ENCODE results near the gene LYRM1.

The LYRM1 gene

GRCh38 chr16:20937736-20938135 is 37.2 kb downstream of the LYRM1 start:
- no peaks in the 10 kb centered on the region for H3K4me1 ChIP-seq (ENCODE audit: low read length)

GRCh38 chr16:20938426-20938825 is 37.9 kb downstream of the LYRM1 start:
- Histone ChIP-seq H3K4me1 (ENCODE audit: low read length) (no peaks in the 10 kb centered on the region), H3K9me3 (replicated peaks; ENCODE audit: insufficient read depth, low read length) (no peaks in the 10 kb centered on the region), H3K9me2 (replicated peaks; ENCODE audit: insufficient read depth, low read length) (no peaks in the 10 kb centered on the region), H2AFZ (ENCODE audit: low read length) (no peak overlapping the region), H3K79me2 (ENCODE audit: low read length) (no peaks in the 10 kb centered on the region), H3K9ac (ENCODE audit: low read length) (no peak overlapping the region), H3F3A (ENCODE audit: insufficient read depth, low read length) (peaks cover 5% of the 10 kb centered on the region), H3K4me2 (ENCODE audit: low read depth, low read length) (no peak overlapping the region), H3K4me3 (ENCODE audit: low read length) (no peak overlapping the region), H3K36me3 (replicated peaks; ENCODE audit: insufficient read depth, low read length) (no peaks in the 10 kb centered on the region), H4K20me1 (ENCODE audit: insufficient read depth, low read length) (no peaks in the 10 kb centered on the region), H3K27ac (ENCODE audit: low read length) (no peak overlapping the region), H3K27me3 (replicated peaks; ENCODE audit: insufficient read depth, low read length) (no peaks in the 10 kb centered on the region)
- TF ChIP-seq EZH2 (optimal IDR thresholded peaks at IDR 0.05; ENCODE audit: low read depth, low read length) (no peak), EZH2phosphoT487 (IDR thresholded peaks at IDR 0.05; ENCODE audit: low read length) (no peak)
- no peak for DNase-seq

More at GRCh38 chr16:20937736-20938135, 37.2 kb downstream of the LYRM1 start:
- Histone ChIP-seq H3K36me3 (replicated peaks; ENCODE audit: insufficient read depth, low read length) (no peaks in the 10 kb centered on the region), H3K9me2 (replicated peaks; ENCODE audit: insufficient read depth, low read length) (no peaks in the 10 kb centered on the region), H3K27ac (ENCODE audit: low read length) (no peak overlapping the region), H3K9ac (ENCODE audit: low read length) (no peak overlapping the region), H4K20me1 (ENCODE audit: insufficient read depth, low read length) (no peaks in the 10 kb centered on the region), H3K4me3 (ENCODE audit: low read length) (no peak overlapping the region), H3K9me3 (replicated peaks; ENCODE audit: insufficient read depth, low read length) (no peaks in the 10 kb centered on the region), H3K27me3 (replicated peaks; ENCODE audit: insufficient read depth, low read length) (no peaks in the 10 kb centered on the region), H3F3A (ENCODE audit: insufficient read depth, low read length) (no peaks in the 10 kb centered on the region), H2AFZ (ENCODE audit: low read length) (no peak overlapping the region), H3K79me2 (ENCODE audit: low read length) (no peaks in the 10 kb centered on the region), H3K4me2 (ENCODE audit: low read depth, low read length) (no peak overlapping the region)
- no peak for TF ChIP-seq EZH2 (optimal IDR thresholded peaks at IDR 0.05; ENCODE audit: low read depth, low read length)
- TF ChIP-seq CTCF (IDR thresholded peaks at IDR 0.05; ENCODE audit: low read length) = no peak
- DNase-seq = no peak

- Histone ChIP-seq H3K9me2 (replicated peaks; ENCODE audit: insufficient read depth, low read length) (no peaks in the 10 kb centered on the region), H3K4me2 (ENCODE audit: low read depth, low read length) (no peak overlapping the region), H2AFZ (ENCODE audit: low read length) (no peak overlapping the region), H3K4me3 (ENCODE audit: low read length) (no peak overlapping the region), H3K27ac (ENCODE audit: low read length) (no peak overlapping the region), H3K9ac (ENCODE audit: low read length) (no peak overlapping the region), H3K27me3 (replicated peaks; ENCODE audit: insufficient read depth, low read length) (no peaks in the 10 kb centered on the region), H3K4me1 (ENCODE audit: low read length) (peaks cover 6% of the 10 kb centered on the region), H3K9me3 (replicated peaks; ENCODE audit: insufficient read depth, low read length) (no peaks in the 10 kb centered on the region), H3F3A (ENCODE audit: insufficient read depth, low read length) (peaks cover 9% of the 10 kb centered on the region), H3K79me2 (ENCODE audit: low read length) (no peaks in the 10 kb centered on the region), H4K20me1 (ENCODE audit: insufficient read depth, low read length) (no peaks in the 10 kb centered on the region), H3K36me3 (replicated peaks; ENCODE audit: insufficient read depth, low read length) (no peaks in the 10 kb centered on the region)
- DNase-seq = no peak
- TF ChIP-seq CTCF (IDR thresholded peaks at IDR 0.05; ENCODE audit: low read length) (no peak), EZH2 (optimal IDR thresholded peaks at IDR 0.05; ENCODE audit: low read depth, low read length) (no peak)
These were observed 39.0 kb downstream of the LYRM1 start for GRCh38 chr16:20939611-20940010.

GRCh38 chr16:20940871-20941635 is 40.5 kb downstream of the LYRM1 start:
- H3K27me3 ChIP-seq (replicated peaks; ENCODE audit: insufficient read depth, low read length) = no peaks in the 10 kb centered on the region
- H3K9me3 ChIP-seq (replicated peaks; ENCODE audit: insufficient read depth, low read length) = no peaks in the 10 kb centered on the region
- no peak overlapping the region for H3K27ac ChIP-seq (ENCODE audit: low read length)
- H2AFZ ChIP-seq (ENCODE audit: low read length) = no peak overlapping the region
- no peaks in the 10 kb centered on the region for H3K9me2 ChIP-seq (replicated peaks; ENCODE audit: insufficient read depth, low read length)
- TF ChIP-seq CTCF (IDR thresholded peaks at IDR 0.05; ENCODE audit: low read length) (no peak), EZH2phosphoT487 (IDR thresholded peaks at IDR 0.05; ENCODE audit: low read length) (no peak), EZH2 (optimal IDR thresholded peaks at IDR 0.05; ENCODE audit: low read depth, low read length) (no peak)
- no peaks in the 10 kb centered on the region for H3K79me2 ChIP-seq (ENCODE audit: low read length)
- no peak overlapping the region for H3K4me2 ChIP-seq (ENCODE audit: low read depth, low read length)
- peaks cover 6% of the 10 kb centered on the region for H3K4me1 ChIP-seq (ENCODE audit: low read length)
- H3F3A ChIP-seq (ENCODE audit: insufficient read depth, low read length) = peaks cover 9% of the 10 kb centered on the region
- H3K36me3 ChIP-seq (replicated peaks; ENCODE audit: insufficient read depth, low read length) = no peaks in the 10 kb centered on the region
- H4K20me1 ChIP-seq (ENCODE audit: insufficient read depth, low read length) = no peaks in the 10 kb centered on the region
- no peak overlapping the region for H3K4me3 ChIP-seq (ENCODE audit: low read length)
- DNase-seq = no peak
- H3K9ac ChIP-seq (ENCODE audit: low read length) = no peak overlapping the region

All from MM.1S (cell line).